ENCODE data around the gene NONO.
"Not testable (repeated sequence)": the region's sequence is repeated elsewhere in the genome, so short reads cannot be mapped to it uniquely, and the experiment has no call there.

Gene NONO, protein sequence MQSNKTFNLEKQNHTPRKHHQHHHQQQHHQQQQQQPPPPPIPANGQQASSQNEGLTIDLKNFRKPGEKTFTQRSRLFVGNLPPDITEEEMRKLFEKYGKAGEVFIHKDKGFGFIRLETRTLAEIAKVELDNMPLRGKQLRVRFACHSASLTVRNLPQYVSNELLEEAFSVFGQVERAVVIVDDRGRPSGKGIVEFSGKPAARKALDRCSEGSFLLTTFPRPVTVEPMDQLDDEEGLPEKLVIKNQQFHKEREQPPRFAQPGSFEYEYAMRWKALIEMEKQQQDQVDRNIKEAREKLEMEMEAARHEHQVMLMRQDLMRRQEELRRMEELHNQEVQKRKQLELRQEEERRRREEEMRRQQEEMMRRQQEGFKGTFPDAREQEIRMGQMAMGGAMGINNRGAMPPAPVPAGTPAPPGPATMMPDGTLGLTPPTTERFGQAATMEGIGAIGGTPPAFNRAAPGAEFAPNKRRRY

DNA sequence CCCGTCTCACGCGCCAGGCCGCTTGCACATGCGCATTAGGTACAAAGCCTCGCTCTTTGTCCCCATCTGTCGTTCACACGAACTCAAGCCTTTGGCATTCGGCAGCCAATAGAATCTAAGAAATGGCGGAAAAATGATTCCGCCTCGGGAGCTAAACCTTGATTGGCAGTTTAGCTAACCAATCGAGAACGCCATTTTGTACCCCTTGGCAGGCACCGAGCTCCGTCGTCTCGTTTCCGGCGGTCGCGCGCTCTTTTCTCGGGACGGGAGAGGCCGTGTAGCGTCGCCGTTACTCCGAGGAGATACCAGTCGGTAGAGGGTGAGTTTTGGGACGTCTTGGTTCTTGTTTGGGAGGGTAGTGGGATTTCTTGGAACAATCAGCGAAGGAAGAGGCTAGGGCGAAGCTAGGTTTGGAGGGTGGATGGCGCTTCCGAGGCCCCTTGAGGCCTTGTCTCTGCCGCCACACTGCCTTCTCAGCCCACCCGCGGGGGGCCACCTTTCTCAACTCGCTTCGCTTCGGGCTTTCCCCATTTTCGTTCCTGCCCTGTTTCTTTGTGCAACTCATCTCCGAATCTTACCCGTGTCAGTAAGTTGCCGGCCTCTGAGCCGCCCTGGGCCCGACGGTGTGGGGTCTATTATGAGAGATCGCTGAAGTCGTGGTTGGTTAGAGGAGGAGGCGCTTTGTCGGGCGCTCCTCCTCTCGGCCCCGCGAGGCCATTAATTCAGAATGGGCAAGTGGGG, at the start of gene NONO:
Gene NONO (plus strand): TSS at position 233 of the 741 bp plus-strand sequence. CDS start 7,003 bp downstream, outside the sequence.
- DNase-seq (ENCODE audit: low read depth in 1 of 2, low spot score in 1 of 2), result peak; percentile 37 to 88

DNA sequence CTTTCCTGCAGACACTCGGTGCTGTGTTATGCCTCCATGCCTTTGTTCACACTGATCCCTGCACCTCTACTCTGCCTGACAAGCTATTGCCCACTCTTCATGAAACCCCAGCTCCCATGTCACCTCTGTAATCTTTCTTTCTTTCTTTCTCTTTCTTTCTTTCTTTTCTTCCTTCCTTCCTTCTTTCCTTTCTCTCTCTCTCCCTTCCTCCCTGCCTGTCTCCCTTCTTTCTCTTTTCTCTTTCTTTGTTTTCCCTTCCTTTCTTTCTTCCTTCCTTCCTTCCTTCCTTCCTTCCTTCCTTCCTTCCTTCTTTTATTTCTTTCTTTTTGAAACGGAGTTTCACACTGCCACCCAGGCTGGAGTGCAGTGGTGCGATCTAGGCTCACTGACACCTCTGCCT, 48.0 kb upstream of the NONO start:
- DNase-seq (ENCODE audit: low read depth in 1 of 2, low spot score in 1 of 2), result no peak

DNA sequence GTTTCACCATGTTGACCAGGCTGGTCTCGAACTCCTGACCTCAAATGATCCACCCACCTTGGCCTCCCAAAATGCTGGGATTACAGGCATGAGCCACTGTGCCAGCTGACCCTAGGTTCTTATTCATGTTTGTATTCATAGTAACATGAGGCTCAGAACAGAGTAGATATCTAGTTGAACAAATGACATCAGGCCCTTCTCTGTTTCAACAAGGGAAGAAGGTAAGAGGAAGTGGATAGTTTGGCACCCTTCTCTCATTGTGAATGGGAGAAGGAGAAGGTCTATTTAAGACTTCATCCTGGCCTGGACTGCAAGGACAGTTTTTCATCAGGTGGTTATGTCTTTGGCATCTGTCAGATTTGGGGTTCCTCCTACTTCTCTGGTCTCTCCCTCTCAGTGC, 46.6 kb upstream of the NONO start:
- DNase-seq (ENCODE audit: low read depth in 1 of 2, low spot score in 1 of 2), result no peak

DNA sequence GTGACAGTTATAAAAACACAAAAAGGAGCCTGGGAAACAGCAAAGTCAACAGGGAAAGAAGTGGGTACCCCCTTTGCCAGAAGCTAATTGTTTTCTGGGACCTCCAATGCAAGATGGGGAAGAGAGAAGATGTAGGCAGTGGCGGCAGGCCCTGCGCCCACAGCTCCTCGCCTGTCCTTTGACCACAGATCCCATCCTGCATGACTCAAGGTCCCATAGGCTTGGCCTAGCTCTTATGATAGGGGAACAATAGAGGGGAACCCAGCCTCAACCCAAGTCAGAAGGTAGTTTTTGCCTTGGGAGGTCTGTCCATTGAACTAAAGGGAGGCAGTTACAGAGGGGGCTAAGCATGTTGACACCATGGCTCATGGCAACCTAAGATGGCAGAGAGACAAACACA, 43.7 kb upstream of the NONO start:
- no peak for DNase-seq (ENCODE audit: low read depth in 1 of 2, low spot score in 1 of 2)

DNA sequence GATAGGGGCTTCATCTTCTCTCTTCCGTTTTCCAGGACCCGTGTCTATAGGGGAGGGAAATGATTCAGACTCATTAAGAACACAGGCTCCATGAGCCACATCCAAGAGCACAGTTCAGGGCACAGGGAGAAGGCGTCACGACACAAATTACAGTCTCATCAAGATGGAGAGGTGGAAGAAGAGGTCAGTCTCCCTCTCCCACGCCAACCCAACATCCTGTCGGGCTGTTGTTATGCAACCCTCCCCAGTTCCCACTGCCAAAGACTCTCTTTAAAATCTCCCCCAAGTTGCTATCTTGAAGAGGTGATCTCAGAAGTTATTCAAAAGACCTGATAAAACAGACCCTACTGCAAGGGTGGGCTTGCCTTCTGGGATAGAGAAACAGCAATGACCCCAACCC, 42.1 kb upstream of the NONO start:
- DNase-seq (ENCODE audit: low read depth in 1 of 2, low spot score in 1 of 2), result no peak

DNA sequence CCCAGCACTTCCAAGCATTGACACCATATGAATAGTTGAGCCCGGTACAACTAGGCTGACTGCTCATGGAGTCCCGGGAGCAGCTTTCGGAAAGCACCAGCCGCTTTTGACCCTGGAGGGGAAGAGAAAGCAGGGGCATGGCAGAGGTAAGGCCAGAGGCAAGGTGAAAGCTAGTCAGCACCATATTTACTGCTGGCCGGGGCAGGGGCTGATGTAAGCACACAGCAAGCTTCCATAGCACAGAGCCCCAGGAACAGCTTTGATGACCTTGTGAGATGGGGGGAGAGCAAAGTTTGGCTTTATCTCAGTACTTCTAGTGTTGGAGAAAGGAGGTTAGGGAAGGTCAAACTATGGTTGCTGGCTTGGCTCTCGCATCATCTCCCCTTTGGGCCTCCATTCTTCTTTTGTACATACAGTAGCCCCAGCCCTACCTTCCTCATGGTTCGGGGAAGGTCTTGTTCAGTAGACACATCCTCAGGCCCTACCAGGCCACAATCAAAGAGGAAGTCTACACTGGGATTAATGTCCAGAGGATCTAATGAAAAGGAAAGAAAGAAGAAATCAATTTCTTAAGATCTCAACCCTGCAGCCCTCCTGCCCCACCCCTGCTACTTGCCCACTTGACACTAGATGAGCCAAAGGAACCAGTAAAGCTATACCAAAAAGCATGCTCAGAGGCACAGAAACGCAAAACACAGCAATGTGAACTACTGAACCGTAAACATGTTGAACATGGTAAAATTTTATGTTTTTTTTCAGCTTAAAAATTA, 38.9 kb upstream of the NONO start:
- no peak for DNase-seq (ENCODE audit: low read depth in 1 of 2, low spot score in 1 of 2)

DNA sequence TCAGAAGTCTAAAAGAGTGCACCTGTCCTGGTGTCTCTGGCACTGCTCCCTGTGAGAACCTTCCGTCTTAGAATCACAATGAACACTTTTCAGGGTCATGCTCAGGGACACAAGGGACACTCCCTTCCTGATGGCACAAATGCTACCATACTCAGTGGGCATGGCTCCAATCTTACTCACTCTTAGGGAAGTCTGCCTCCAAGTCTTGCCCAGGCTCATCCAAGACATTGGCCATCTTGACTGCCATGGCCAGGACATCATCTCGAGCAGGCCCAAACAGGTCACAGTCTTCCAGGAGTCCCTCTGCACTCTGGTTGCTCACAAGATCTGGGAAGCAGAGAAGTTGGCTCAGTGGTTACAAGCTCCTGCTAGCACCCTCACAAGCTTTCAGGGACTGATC, 38.3 kb upstream of the NONO start:
- DNase-seq (ENCODE audit: low read depth in 1 of 2, low spot score in 1 of 2), result no peak

DNA sequence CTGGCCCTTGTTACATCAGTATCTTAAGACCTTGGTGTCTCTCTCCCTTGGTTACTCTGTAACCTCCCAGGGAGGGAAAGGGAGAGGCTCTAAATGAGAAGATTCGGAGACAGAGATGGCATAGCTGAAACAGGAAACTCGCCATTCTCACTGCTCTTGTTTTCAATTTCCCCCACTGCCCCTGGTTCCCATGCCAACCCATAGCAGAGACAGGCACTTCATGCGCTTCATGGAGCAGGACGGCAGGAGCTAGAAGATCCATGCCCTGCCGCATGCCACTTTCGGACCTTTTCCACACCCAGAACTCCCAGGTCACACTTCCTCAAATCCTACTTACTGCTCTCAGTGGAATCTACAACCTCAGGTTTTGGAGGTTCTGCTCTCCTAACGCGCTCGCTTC, 32.6 kb upstream of the NONO start:
- DNase-seq (ENCODE audit: low read depth in 1 of 2, low spot score in 1 of 2), result no peak

DNA sequence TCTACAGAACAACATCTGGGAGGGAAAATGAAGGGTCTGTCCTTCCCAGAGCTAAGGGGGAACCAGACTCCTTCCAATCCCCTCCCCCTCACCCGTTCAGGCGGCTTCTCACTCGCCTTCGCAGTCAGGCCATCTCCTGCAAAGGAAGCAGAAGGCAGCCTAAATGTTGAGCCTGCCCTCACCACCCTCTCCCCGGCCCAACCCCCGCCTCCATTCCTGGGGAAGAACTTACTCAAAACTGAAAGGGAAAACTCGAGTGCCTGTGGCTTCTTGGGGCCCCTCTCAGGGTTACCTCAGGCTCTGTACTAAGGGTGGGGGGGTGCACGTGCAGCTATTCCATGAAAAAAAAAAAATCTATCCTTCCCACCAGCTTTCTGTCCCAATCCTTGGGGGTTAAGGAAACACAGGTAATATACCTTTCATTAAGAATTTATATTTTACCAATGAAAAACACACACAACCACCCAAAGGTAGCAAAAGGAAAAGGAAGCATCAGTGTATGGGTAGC, 31.9 kb upstream of the NONO start:
- peak in 1 of 2 donors; percentile 16 for DNase-seq (ENCODE audit: low read depth in 1 of 2, low spot score in 1 of 2)

DNA sequence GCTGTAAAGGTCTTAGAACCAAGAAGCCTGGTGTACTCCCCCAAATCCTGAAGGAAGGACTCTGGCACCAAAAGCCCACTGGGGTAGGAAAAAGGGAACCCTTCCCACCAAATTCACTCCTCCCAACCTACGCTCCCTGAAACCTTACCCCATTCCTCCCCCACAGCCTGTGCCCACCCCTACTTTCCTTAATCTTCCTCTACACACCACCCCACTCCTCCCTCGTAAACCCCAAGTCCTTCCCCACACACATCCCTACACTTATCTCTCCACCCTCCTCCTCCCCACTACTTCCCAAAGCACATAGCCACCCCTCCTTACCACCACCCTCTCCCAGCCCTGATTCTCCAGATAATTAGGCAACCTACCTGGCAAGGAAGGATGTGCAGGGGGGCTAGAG, 31.2 kb upstream of the NONO start:
- DNase-seq (ENCODE audit: low read depth in 1 of 2, low spot score in 1 of 2), result no peak

DNA sequence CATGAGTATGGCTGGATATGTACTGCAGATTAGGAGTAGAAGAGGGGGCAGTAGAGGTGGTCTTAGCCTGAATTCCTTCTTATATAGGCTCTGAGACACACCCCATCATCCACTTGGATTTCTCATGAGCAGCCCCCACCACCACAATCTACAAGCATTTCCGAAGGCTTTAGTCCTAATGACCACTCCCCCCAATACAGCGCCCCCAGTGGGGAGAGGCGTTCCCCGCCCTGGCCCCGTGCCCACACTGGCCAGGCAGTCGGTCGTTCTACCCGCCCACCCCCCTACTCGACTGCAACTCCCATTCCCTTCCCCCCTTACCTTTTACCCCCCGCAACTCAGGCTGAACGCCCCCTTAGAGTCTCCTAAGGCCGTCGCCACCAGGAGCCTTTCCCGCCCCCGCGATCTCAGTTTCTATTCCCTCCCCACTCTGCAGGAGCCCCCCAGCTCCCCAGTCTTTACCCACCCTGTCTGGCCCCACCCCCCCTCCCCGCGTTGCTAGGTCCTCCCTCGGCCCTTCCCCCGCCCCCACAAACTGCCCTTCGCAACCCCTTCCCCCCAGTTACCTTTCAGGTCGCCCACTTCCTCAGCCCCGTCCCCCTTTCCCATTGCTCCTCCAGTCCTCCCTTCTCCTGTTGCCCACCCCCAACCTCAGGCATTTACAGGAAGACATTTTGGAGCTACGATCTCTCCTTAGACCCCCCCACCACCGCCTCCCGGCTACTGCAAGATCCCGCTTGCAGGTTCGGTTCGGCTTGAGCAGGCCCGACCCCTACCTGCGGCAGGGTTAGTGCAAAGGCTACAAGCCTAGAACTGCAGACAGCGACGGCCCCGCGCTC, 30.0 kb upstream of the NONO start:
- DNase-seq (ENCODE audit: low read depth in 1 of 2, low spot score in 1 of 2), result no peak

DNA sequence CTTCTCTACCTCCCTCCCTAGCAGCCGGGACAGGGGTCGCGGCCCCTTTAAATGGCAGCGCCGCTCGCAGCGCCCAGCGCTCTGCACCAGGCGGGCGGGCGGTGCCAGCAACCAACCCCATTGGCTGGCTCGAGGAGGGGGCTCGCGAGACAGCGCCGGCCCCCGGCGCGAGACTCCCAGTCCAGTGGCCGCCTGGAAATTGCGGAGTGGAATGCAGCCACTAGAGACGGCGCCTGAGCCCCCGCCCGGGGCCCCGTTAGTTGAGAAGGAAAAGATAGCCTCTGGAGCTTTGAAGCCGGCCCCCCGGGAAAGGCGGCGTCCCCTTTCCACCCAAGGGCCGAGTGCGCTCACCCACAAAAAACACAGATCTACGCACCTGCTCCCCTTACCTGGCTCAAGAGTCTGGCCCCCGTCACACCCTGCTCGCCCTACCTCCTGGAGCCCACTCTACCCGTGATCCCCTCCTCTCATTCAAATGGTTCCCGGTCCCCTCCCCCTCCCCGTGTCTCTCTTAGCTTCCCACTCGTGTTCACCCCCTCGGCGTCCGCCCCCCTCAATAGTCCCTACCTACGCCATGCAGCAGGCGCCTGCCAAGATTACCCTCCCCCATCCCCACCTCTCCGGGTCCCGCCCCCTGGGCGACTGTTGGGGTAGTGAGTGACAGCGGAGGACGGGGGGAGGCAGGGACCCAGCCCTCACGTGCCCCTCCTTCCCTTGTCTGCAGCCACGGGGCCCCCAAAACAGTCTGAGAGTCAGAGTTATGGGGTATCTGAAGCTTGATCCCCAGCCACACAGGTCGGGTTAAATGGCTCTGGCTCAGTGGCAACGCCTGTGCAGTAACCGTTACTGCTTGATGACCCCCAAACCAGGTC, 29.1 kb upstream of the NONO start, which contains the start of gene ZMYM3:
Gene ZMYM3 (minus strand): TSS at position 49 of the 872 bp plus-strand sequence. CDS start 885 bp downstream, outside the sequence.
- peak; percentile 46 to 55 for DNase-seq (ENCODE audit: low read depth in 1 of 2, low spot score in 1 of 2)

DNA sequence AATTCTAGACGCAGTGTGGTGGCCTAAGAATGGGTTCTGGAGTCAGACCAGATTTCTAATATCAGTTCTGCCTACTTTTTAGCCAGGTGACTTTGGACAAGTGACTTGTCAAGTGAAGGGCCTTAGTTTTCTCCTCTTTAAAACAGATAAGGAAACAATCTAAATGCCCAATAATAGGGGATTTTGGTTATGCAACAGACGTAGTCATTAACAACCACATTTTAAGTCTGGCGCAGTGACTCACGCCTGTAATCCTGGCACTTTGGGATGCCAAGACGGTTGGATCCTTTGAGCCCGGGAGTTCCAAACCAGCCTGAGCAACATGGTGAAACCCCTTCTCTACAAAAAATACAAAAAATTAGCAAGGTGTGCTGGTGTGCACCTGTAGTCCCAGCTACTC, 27.4 kb upstream of the NONO start:
- DNase-seq (ENCODE audit: low read depth in 1 of 2, low spot score in 1 of 2), result no peak

DNA sequence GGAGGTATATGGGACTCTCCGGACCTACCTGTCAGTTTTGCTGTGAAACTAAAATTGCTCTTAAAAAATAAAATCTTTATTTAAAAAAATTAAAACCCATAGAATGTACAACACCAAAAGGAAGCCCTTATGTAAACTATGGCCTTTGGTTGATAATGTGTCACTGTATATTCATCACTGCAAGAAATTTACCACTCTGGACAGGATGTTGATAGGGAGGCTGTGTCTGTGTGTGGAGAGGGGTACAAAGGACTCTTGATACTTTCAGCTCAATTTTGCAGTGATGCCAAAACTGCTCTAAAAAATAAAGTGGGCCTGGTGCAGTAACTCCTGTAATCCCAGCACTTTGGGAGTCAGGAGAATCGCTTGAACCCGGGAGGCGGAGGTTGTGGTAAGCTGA, 26.6 kb upstream of the NONO start:
- no peak for DNase-seq (ENCODE audit: low read depth in 1 of 2, low spot score in 1 of 2)

DNA sequence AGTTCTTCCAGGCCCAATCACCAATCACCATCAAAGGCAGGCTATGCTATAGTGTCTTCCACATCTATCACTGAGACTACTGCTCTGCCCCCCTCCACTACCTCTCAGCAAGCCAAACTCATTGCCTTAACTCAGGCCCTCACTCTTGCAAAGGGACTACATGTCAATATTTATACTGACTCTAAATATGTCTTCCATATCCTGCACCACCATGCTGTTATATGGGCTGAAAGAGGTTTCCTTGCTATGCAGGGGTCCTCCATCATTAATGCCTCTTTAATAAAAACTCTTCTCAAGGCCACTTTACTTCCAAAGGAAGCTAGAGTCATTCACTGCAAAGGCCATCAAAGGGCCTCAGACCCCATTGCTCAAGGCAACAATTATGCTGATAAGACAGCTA, 14.8 kb upstream of the NONO start:
- DNase-seq (ENCODE audit: low read depth in 1 of 2, low spot score in 1 of 2), result not testable (repeated sequence)

DNA sequence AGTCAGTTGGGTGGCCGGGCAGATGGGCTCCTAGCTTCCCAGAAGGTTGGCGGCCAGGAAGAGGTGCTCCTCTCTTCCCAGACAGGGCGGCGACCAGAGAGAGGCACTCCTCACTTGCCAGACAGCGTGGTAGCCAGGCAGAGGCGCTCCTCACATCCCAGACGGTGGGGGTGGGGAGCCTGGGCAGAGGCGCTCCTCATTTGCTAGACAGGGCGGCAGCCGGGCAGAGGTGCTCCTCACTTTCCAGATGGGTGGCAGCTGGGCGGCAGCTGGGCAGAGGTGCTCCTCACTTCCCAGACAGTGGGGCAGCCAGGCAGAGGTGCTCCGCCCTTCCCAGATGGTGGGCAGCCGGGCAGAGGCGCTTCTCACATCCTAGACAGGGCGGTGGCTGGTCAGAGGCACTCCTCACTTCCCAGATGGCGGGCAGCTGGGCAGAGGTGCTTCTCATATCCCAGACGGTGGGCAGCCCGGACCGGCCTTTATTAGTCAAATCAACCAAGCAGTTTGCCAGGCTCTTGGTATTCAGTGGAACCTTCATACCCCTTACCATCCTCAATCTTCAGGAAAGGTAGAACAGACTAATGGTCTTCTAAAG, 13.5 kb upstream of the NONO start:
- no peak for DNase-seq (ENCODE audit: low read depth in 1 of 2, low spot score in 1 of 2)

DNA sequence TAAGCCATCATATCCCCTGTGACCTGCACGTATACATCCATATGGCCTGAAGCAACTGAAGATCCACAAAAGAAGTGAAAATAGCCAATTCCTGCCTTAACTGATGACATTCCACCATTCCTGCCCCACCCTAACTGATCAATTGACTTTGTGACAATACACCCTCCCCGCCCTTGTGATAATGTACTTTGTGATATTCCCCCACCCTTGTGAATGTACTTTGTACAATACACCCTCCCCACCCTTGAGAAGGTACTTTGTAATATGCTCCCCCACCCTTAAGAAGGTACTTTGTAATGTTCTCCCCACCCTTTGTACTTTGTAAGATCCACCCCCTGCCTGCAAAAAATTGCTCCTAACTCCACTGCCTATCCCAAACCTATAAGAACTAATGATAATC, 11.1 kb upstream of the NONO start:
- DNase-seq (ENCODE audit: low read depth in 1 of 2, low spot score in 1 of 2), result not testable (repeated sequence)

DNA sequence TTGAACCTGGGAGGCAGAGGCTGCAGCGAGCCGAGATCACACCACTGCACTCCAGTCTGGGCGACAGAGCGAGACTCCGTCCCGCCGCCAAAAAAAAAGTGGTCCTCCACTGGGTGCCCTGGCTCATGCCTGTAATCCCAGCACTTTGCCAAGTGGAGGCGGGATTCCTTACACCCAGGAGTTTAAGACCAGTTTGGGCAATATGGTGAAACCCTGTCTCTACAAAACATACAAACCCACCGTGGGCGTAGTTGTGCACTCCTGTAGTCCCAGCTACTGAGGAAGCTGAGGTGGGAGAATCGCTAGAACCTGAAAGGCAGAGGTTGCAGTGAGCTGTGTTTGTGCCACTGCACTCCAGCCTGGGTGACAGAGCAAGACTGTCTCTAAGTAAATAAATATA, 2.1 kb upstream of the NONO start:
- not testable (repeated sequence) for DNase-seq (ENCODE audit: low read depth in 1 of 2, low spot score in 1 of 2)
